Measurements from ENCODE around the gene EHD1. TPM values are rescaled to one million over a fixed set of nuclear protein-coding genes. Genes with fewer than 3 reads are reported as not detected.
A peak's percentile ranks its signal among the peaks of the same experiment; 100 is the strongest.

Gene EHD1
- total RNA-seq = 93.0 and 101 TPM in 2 replicates

DNA sequence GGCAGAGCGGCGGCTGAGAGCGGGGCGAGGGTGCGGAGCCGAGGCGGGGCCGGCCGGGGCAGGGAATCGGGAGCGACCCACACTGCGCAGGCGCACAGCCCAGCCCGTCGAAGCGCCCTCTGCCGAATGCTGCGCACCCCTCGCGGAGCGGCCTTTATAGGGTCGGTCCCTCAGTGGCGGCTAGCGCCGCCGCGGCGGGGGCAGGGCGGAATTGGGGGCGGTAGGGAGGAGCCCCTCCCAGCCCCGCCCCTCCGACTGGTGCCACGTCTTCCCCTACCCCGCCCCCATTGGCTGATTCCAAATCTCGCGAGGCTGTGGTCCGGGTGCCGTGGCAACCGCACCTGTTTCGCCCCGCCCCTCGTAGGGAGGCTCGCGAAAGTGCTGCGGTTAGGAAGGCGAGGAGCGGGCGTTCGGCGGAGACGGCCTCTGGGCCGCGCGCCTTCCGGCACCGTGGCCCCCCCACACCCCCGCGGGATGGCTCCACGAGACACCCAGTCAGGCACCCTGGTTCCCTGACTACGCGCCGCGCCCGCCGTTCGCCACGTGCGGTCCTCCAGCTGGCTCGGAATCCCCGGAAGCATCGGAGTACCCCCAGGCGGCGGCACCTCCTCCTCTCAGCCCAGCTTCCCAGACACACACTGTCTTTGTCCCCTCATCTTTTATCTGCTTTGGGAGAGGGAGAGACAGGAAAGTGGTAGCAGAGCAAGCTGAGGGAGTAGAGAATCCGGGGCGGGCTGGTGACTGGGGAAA, at the start of gene EHD1:
TSS of gene EHD1 (minus strand) at position 128 of the 750 bp plus-strand sequence. CDS start 157 bp downstream, outside the sequence.
- Mint-ChIP-seq H3K27ac (peak within 1 kb of the TSS; percentile 97), H3K4me1 (peaks cover 58% of the 10 kb centered on the region), H3K4me3 (peak within 1 kb of the TSS; percentile 100), H3K36me3 (ENCODE audit: low read depth) (peaks cover 33% of the 10 kb centered on the region), H3K27me3 (no peaks in the 10 kb centered on the region), H3K9me3 (no peaks in the 10 kb centered on the region)
- intact Hi-C loops (cut with micrococcal nuclease) = loop anchor here (1.0 to 2.0 kb wide), 6 partner anchors 10 to 46 kb away; partner anchors contain the start of genes ATG2A and PPP2R5B
- DNase-seq = peak; percentile 100

DNA sequence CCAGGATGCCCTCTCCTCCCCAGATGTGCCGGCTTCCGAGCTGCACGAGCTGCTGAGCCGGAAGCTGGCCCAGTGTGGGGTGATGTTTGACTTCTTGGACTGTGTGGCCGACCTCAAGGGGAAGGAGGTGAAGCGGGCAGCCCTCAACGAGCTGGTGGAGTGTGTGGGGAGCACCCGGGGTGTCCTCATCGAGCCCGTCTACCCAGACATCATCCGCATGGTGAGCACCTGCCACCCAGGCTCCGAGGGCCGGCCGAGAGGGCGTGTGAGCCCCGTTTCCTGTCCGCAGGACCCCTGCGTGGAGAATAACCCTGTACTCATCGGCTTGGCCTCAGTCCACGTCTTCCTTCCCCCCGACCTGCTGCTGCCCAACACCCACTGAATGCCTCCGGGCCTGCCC, 48.3 kb upstream of the EHD1 start:
- Mint-ChIP-seq H3K27me3 (no peaks in the 10 kb centered on the region), H3K36me3 (ENCODE audit: low read depth) (peaks cover 22% of the 10 kb centered on the region), H3K9me3 (no peaks in the 10 kb centered on the region), H3K4me1 (peaks cover 10% of the 10 kb centered on the region), H3K4me3 (peak overlapping the region; percentile 20), H3K27ac (no peak overlapping the region)
- intact Hi-C loops (cut with micrococcal nuclease) = no loop called here
- no peak for DNase-seq

DNA sequence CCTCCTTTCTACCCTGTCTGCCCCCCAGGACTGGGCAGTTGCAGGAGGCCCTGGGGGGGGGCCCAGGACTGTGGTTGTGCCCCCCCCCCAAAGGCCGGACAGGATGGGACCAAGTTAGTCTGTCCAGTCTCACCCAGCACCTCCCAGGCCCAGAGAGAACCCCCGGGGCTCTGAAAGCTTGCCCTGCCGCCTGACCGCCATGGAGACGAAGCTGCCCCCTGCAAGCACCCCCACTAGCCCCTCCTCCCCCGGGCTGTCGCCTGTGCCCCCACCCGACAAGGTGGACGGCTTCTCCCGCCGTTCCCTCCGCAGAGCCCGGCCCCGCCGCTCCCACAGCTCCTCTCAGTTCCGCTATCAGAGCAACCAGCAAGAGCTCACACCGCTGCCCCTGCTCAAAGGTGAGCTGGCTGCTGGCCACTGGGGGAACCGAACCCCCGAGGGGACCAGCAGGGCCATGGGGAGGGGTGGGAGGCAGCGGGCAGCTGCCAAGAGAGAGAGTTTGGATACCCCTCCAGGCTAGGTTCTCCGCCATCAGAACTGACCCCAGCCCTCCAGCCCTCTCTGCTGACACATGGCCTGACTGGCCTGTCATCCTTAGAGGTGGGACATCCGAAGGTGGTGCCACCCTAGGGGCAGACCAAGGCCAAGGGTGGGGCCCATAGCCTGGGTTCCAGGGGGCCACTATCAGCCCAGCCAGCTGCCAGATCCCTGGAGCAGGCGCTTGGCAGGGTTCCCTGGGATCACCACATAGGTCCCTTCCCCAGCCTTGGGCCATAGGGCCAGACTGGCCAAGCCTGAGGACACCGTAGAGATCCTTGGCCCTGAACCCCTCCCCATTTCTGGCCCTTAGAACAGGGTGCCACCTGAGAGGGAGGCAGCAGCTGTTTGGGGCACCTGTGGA, 47.4 kb upstream of the EHD1 start:
- Mint-ChIP-seq H3K27me3 (no peaks in the 10 kb centered on the region), H3K9me3 (no peaks in the 10 kb centered on the region), H3K36me3 (ENCODE audit: low read depth) (peaks cover 20% of the 10 kb centered on the region), H3K27ac (no peak overlapping the region), H3K4me1 (peaks cover 10% of the 10 kb centered on the region), H3K4me3 (peak overlapping the region; percentile 91)
- intact Hi-C loops (cut with micrococcal nuclease) = loop anchor here (2.0 kb wide), 1 partner anchor 47 kb away; the partner anchor contains the start of gene EHD1
- DNase-seq = no peak

DNA sequence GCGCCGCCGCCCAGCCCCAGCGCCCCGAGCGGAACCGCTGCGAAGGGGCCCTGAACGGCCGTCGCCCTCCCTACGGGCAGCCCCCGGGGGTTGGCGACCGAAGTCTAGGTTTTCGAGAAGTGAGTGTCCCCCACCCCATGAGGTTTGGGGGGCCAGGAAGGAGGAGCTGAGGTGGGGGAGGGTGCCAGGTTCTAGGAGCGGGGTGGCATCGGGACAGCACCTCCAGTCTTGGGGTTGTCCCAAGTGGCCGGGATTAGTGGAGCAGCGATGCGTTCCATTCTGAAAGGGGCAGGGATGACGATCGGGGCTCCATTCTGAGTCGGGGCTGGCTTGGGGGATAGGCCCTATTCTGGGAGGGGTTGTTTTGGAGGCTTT, 46.5 kb upstream of the EHD1 start:
- Mint-ChIP-seq H3K9me3 (no peaks in the 10 kb centered on the region), H3K36me3 (ENCODE audit: low read depth) (peaks cover 15% of the 10 kb centered on the region), H3K4me3 (peak overlapping the region; percentile 91), H3K4me1 (peaks cover 10% of the 10 kb centered on the region), H3K27ac (peak overlapping the region; percentile 75), H3K27me3 (no peaks in the 10 kb centered on the region)
- DNase-seq = no peak
- intact Hi-C loops (cut with micrococcal nuclease) = loop anchor here (1.0 to 2.0 kb wide), 4 partner anchors 46 to 116 kb away; partner anchors contain the start of genes ARL2, EHD1, SAC3D1 and SNX15

DNA sequence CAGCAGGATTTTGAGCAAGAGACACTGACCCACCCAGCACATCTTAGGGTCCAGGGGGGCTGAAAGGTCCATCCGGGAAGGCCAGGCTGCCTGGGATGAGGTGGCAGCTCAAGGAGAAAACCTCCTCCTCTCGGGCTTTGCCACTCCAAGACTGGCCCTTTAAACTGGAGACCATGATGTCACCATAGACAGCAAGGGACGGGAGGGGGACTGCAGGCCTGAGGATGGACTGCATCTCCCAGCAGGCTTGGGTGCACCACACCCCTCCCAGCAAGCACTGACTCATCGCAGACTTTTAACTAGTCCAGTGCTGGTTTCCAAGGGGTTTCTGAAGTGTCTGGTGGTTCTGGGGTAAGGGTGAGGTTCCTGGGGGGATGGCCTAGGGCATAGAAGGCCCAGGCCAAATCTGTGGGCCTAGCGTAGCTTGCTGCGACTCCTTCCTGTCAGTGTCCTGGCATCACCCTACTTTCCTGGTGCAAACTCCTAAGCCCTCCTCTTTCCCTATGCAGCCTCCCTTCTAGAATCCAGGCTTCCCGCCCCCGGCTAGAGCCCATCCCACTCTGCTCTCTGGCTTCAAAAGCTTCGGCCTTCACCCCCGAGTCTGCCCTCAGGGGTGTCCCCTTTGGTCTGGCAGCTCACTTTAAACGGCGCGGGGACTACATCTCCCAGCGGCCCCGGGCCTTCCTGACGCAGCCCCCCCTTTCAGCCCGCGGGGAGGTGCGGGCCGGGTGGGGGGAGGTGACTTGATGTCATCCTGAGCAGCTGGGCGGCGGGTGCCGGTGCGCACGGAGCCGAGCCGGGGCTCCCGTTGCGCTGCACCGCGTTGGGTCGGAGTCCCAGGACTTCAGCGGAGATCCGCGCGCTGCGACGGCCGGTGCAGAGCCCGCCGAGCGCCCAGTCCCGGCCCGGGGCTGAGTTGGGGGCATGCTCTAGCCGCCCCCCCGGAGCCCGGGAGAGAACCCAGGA, 45.8 kb upstream of the EHD1 start, which contains the start of gene PPP2R5B:
TSS of gene PPP2R5B (plus strand) at position 746 of the 966 bp plus-strand sequence. CDS start 1,046 bp downstream, outside the sequence.
- Mint-ChIP-seq H3K27me3 (no peaks in the 10 kb centered on the region), H3K27ac (peak within 1 kb of the TSS; percentile 99)

DNA sequence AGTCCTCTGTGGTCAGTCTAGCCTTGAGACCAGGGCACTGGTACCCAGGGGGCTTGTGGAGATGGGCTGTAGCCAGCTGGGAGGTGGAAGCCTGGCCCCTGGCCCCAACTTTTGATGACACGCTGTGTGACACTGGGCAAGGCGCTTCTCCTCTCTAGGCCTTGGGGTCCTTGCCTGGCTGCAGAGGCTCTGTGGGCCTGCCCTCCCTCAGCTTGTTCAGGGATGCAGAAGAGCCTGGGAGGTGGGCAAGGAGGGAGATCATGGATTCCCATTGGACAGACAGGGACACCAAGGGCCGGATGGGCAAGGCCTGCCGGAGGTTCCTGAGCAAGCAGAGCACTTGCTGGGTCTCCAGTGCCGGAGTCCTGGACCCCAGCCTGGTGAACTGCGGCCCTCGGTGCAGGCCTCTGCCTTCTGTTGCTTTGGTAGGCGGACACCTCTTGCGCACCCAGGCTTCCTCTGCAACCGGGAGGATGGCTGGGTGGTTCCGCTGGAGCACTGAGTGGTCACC, 44.8 kb upstream of the EHD1 start:
- intact Hi-C loops (cut with micrococcal nuclease) = no loop called here
- DNase-seq = no peak
- peaks cover 12% of the 10 kb centered on the region for H3K4me1 Mint-ChIP-seq
- no peak overlapping the region for H3K27ac Mint-ChIP-seq
- H3K4me3 Mint-ChIP-seq = no peak overlapping the region
- peaks cover 12% of the 10 kb centered on the region for H3K36me3 Mint-ChIP-seq (ENCODE audit: low read depth)
- H3K9me3 Mint-ChIP-seq = no peaks in the 10 kb centered on the region
- H3K27me3 Mint-ChIP-seq = no peaks in the 10 kb centered on the region

More for the DNA sequence above, 45.8 kb upstream of the EHD1 start, which contains the start of gene PPP2R5B:
- peaks cover 10% of the 10 kb centered on the region for H3K4me1 Mint-ChIP-seq
- peak; percentile 98 for DNase-seq
- H3K4me3 Mint-ChIP-seq = peak within 1 kb of the TSS; percentile 91
- H3K9me3 Mint-ChIP-seq = no peaks in the 10 kb centered on the region
- intact Hi-C loops (cut with micrococcal nuclease) = loop anchor here (1.0 to 2.0 kb wide), 4 partner anchors 45 to 117 kb away; partner anchors contain the start of genes ARL2, EHD1, SAC3D1 and SNX15
- H3K36me3 Mint-ChIP-seq (ENCODE audit: low read depth) = peaks cover 12% of the 10 kb centered on the region

DNA sequence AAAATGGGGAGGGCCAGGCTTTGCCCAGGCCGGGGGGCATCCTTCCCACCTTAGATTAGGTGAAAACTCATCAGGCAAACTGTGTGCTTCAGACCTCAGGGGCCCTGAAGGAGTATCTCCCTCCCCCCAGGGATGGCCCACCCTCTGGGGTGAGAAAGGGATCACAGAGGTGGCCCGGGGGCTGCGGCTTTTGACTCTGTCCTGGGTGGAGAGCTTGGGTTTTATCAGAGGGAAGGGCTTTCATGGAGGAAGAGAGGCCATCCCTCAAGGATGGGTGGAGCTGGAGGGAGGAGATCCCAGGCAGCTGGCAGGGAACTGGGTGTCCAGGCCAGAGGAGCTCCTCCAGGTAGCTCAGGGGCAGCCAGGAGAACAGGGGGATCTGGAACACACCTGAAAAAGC, 43.0 kb upstream of the EHD1 start:
- H3K4me1 Mint-ChIP-seq = peaks cover 22% of the 10 kb centered on the region
- H3K9me3 Mint-ChIP-seq = no peaks in the 10 kb centered on the region
- no peak for DNase-seq
- H3K27ac Mint-ChIP-seq = no peak overlapping the region
- no peaks in the 10 kb centered on the region for H3K27me3 Mint-ChIP-seq
- intact Hi-C loops (cut with micrococcal nuclease) = no loop called here
- peaks cover 2% of the 10 kb centered on the region for H3K36me3 Mint-ChIP-seq (ENCODE audit: low read depth)
- no peak overlapping the region for H3K4me3 Mint-ChIP-seq

DNA sequence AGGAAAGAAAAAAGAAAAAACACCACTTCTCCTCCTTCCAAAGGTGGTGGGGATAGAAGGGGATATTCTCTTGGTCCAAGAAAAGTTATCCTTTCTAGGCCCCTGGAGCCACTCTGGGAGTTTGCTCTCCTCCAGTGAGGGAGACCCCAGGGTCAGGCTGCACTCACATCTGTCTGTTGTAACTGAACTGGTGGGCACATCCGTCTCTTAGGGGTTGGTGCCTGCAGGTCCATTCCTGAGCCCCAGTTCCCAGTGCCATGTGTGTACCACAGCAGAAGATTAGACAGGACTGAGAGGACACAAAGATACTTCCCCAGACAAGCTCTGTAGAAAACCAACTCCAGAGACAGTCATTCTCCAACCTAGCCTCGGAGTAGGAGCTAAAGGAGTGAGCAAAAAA, 41.7 kb upstream of the EHD1 start:
- no peaks in the 10 kb centered on the region for H3K36me3 Mint-ChIP-seq (ENCODE audit: low read depth)
- intact Hi-C loops (cut with micrococcal nuclease) = no loop called here
- no peak overlapping the region for H3K4me3 Mint-ChIP-seq
- no peak overlapping the region for H3K27ac Mint-ChIP-seq
- no peak for DNase-seq
- no peaks in the 10 kb centered on the region for H3K9me3 Mint-ChIP-seq
- no peaks in the 10 kb centered on the region for H3K27me3 Mint-ChIP-seq
- peaks cover 28% of the 10 kb centered on the region for H3K4me1 Mint-ChIP-seq

DNA sequence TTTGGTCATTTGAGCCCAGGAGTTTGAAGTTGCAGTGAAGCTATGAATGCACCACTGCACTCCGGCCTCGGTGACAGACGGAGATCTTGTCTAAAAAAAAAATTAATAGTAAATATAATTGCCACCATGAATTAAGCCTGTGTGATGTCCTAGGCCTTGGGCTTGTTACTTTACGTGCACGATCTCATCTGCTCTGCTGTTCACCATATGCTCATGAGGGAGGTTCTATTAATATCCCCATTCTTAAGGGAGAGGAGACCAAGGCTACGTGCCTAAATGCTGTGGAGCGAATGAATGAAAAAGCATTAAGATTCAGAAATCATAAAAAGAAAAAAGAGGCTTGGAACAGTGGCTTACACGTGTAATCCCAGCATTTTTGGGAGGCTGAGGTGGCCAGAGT, 41.2 kb upstream of the EHD1 start:
- H3K27ac Mint-ChIP-seq = no peak overlapping the region
- intact Hi-C loops (cut with micrococcal nuclease) = loop anchor here (5.0 kb wide), 1 partner anchor 53 kb away; the partner anchor contains the start of gene MAJIN
- H3K36me3 Mint-ChIP-seq (ENCODE audit: low read depth) = no peaks in the 10 kb centered on the region
- no peaks in the 10 kb centered on the region for H3K27me3 Mint-ChIP-seq
- H3K4me3 Mint-ChIP-seq = no peak overlapping the region
- no peaks in the 10 kb centered on the region for H3K9me3 Mint-ChIP-seq
- DNase-seq = no peak
- H3K4me1 Mint-ChIP-seq = peaks cover 26% of the 10 kb centered on the region

DNA sequence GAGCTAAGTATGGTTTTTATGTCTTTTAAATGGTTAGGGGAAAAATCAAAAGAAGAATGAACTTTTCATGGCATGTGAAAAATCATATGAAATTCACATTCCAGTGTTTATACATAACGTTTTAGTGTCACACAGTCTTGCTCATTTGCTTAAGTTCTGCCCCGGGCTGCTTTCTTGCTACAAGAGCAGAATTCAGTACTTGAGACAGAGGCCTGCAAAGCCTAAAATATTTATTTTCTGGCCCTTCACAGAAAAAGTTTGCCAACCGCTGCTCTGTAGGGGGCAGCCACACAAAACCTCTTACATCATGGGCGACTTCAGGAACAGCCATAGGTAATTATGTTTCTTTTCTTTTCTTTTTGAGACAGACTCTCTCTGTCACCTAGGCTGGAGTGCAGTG, 39.6 kb upstream of the EHD1 start:
- Mint-ChIP-seq H3K27me3 (no peaks in the 10 kb centered on the region), H3K9me3 (no peaks in the 10 kb centered on the region), H3K4me1 (peaks cover 23% of the 10 kb centered on the region), H3K4me3 (peak overlapping the region; percentile 90), H3K27ac (peak overlapping the region; percentile 92), H3K36me3 (ENCODE audit: low read depth) (peaks cover 5% of the 10 kb centered on the region)
- no peak for DNase-seq
- intact Hi-C loops (cut with micrococcal nuclease) = loop anchor here (5.0 kb wide), 1 partner anchor 54 kb away; the partner anchor contains the start of gene MAJIN

DNA sequence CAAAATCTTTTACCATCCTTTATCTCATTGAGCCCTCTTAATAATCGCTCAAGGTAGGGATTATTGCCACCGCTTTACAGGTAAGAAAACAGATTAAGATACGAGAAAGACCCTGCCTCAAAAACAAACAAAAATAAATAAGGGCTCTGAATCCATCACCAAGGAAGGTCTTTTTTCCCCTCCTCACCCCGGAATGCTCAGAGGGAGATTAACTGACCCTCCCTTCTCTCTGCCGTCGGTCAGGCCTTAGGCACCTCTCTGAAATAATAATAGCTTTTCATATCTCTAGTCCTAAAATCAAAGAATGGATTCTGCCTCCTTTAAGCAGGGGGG, 39.2 kb upstream of the EHD1 start:
- intact Hi-C loops (cut with micrococcal nuclease) = loop anchor here (1.0 to 5.0 kb wide), 7 partner anchors 39 to 205 kb away; partner anchors contain the start of genes ARL2, EHD1, FAU and MAJIN
- H3K36me3 Mint-ChIP-seq (ENCODE audit: low read depth) = peaks cover 6% of the 10 kb centered on the region

DNA sequence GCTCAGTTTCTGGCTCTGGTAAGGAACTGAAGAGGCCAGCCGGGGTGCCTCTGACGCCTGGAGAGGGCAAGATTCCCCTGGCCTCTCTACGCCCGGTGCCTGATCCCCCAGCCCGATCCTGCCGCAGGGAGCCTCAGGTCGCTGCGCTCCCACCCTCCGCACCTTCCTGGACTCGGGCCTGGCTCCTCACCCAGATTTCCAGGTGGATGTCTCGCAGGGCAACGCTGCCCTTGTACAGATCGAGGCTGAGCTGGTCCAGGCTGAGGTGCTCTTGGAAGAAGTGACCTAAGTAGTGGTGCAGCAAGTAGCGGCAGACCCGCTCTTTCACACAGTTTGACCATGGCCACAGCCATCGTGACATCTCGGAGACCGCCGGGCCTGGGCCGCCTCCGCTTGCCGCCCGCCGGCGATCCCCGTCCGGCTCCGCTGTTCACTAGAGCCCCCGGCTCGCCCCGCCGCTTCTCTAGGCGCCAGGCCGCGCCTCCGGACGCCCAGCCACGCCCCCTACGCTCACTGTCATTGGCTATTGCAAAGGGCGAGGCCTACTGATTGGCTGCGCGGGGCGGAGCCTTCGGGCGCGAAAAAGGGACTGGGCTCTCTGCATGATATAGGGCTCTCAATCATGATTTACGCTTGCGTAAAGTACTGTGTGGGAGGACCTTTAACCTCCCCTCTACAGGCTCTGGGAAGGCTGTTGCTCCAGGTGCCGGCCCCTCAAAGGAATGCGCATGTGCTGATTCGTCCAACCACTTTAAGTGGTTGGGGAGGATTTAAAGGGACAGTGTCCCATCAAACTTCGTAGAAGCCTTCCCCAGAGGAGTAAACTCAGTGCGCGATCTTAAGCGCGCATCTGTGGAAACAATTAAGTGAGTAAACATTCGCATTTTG, 38.6 kb upstream of the EHD1 start, which contains the start of gene ATG2A:
TSS of gene ATG2A (minus strand) at position 435 of the 888 bp plus-strand sequence. CDS start at position 361, 74 bp downstream.
- Mint-ChIP-seq H3K4me3 (peak within 1 kb of the TSS; percentile 90), H3K27ac (peak within 1 kb of the TSS; percentile 92), H3K9me3 (no peaks in the 10 kb centered on the region), H3K36me3 (ENCODE audit: low read depth) (peaks cover 9% of the 10 kb centered on the region), H3K27me3 (no peaks in the 10 kb centered on the region), H3K4me1 (peaks cover 23% of the 10 kb centered on the region)
- intact Hi-C loops (cut with micrococcal nuclease) = loop anchor here (1.0 to 5.0 kb wide), 7 partner anchors 38 to 205 kb away; partner anchors contain the start of genes ARL2, EHD1, FAU and MAJIN
- DNase-seq = peak; percentile 100

More for the DNA sequence above, 39.2 kb upstream of the EHD1 start:
- H3K27ac Mint-ChIP-seq = peak overlapping the region; percentile 92
- no peaks in the 10 kb centered on the region for H3K27me3 Mint-ChIP-seq
- peak overlapping the region; percentile 90 for H3K4me3 Mint-ChIP-seq
- H3K9me3 Mint-ChIP-seq = no peaks in the 10 kb centered on the region
- DNase-seq = no peak
- H3K4me1 Mint-ChIP-seq = peaks cover 23% of the 10 kb centered on the region
